Measurements from ENCODE around the gene GAMT. TPM values are rescaled to one million over a fixed set of nuclear protein-coding genes. Genes with fewer than 3 reads are reported as not detected.
A peak's percentile ranks its signal among the peaks of the same experiment; 100 is the strongest.

Gene GAMT
- total and polyA plus RNA-seq, 2 experiments from 2014 or later: 121 to 170 TPM

DNA sequence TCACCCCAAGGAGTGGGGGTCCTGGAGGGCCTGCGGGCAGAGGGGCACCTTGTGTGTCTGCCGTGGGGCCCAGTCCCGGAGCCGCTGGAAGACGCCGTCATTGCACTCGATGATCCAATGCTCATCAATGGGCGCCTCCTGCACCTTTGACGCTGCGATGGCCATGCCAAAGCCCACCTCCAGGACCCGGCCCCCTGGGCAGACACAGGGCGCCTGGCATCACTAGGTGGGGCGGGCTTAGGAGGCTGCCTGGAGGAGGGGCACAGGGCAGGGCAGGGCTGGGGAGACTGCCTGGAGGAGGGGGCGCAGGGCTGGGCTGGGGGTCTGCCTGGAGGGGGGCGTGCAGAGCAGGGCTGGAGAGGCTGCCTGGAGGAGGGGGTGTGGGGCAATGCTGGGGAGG is 1.6 kb downstream of the GAMT start:
- no peaks in the 10 kb centered on the region for H3K27me3 ChIP-seq
- WGBS (ENCODE audit: low lambda C conversion rate, missing lambda C conversion rate): 95% methylated on average over 13 of the region's 15 CpGs
- H3K27ac ChIP-seq: no peak overlapping the region
- no peak for DNase-seq (ENCODE audit: low spot score)
- H3K4me3 ChIP-seq: no peak overlapping the region
- H3K36me3 ChIP-seq (replicated peaks; ENCODE audit: insufficient read depth, low read depth): no peaks in the 10 kb centered on the region
- H3K9me2 ChIP-seq (replicated peaks; ENCODE audit: insufficient read depth): no peaks in the 10 kb centered on the region
- H2AFZ ChIP-seq: no peak overlapping the region
- H4K20me1 ChIP-seq (ENCODE audit: insufficient read depth, poor library complexity, severe bottlenecking): no peaks in the 10 kb centered on the region
- no peaks in the 10 kb centered on the region for H3K79me2 ChIP-seq
- no peak for TF ChIP-seq EZH2 (IDR thresholded peaks at IDR 0.05; ENCODE audit: borderline replicate concordance)
- TF ChIP-seq, protein P1, sequence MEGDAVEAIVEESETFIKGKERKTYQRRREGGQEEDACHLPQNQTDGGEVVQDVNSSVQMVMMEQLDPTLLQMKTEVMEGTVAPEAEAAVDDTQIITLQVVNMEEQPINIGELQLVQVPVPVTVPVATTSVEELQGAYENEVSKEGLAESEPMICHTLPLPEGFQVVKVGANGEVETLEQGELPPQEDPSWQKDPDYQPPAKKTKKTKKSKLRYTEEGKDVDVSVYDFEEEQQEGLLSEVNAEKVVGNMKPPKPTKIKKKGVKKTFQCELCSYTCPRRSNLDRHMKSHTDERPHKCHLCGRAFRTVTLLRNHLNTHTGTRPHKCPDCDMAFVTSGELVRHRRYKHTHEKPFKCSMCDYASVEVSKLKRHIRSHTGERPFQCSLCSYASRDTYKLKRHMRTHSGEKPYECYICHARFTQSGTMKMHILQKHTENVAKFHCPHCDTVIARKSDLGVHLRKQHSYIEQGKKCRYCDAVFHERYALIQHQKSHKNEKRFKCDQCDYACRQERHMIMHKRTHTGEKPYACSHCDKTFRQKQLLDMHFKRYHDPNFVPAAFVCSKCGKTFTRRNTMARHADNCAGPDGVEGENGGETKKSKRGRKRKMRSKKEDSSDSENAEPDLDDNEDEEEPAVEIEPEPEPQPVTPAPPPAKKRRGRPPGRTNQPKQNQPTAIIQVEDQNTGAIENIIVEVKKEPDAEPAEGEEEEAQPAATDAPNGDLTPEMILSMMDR (IDR thresholded peaks at IDR 0.05; ENCODE audit: poor library complexity): no peak
- TF ChIP-seq EZH2phosphoT487 (IDR thresholded peaks at IDR 0.05; ENCODE audit: low read depth, severe bottlenecking, unreplicated experiment): no peak
- peak overlapping the region; percentile 99 for H3K4me2 ChIP-seq
- no peaks in the 10 kb centered on the region for H3K9me3 ChIP-seq (ENCODE audit: low read depth)
- H3K4me1 ChIP-seq (ENCODE audit: insufficient read depth): peaks cover 13% of the 10 kb centered on the region

DNA sequence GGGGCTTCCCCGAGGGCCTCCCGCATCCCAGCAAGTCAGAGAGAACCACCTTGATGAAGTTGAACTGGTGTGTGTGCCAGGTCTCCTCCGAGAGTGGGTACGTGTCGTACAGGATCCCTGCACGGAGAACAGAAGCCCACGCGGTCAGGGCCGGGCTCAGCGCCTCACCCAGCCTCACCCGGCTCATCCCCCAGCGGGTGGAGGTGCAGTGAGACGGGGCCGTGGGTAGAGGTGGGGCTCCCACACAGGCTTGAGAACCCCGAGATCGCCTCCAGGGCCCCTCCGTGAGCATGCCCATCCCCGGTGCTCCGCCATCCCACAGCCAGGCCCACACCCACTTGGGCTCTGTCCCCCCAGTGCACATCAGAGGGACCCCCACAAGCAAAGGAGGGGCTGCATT is 2.3 kb downstream of the GAMT start:
- no peak for DNase-seq (ENCODE audit: low spot score)
- H3K27ac ChIP-seq: no peak overlapping the region
- no peaks in the 10 kb centered on the region for H3K36me3 ChIP-seq (replicated peaks; ENCODE audit: insufficient read depth, low read depth)
- H3K4me1 ChIP-seq (ENCODE audit: insufficient read depth): peaks cover 13% of the 10 kb centered on the region
- H3K79me2 ChIP-seq: no peaks in the 10 kb centered on the region
- H3K9me2 ChIP-seq (replicated peaks; ENCODE audit: insufficient read depth): no peaks in the 10 kb centered on the region
- TF ChIP-seq, protein P1 (IDR thresholded peaks at IDR 0.05; ENCODE audit: poor library complexity): no peak
- no peaks in the 10 kb centered on the region for H4K20me1 ChIP-seq (ENCODE audit: insufficient read depth, poor library complexity, severe bottlenecking)
- no peaks in the 10 kb centered on the region for H3K9me3 ChIP-seq (ENCODE audit: low read depth)
- no peaks in the 10 kb centered on the region for H3K27me3 ChIP-seq
- 91% methylated on average over 19 of the region's 19 CpGs for WGBS (ENCODE audit: low lambda C conversion rate, missing lambda C conversion rate)
- no peak overlapping the region for H3K4me2 ChIP-seq
- H2AFZ ChIP-seq: no peak overlapping the region
- no peak overlapping the region for H3K4me3 ChIP-seq

DNA sequence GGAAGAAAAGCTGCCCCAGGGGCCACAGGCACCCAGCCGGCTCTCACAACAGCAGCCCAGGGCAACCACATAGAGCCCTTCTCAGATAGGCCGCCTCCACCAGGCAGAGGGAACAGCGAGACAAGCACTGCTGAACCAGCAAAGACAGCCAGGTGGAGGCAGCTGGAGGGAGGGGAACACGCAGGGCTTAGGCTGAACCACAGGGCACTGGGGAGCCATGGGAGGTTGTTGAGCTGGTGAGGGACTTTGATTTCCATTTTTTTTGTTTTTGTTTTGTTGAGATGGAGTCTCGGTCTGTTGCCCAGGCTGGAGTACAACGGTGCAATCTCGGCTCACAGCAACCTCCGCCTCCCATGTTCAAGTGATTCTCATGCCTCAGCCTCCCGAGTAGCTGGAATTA is 3.5 kb downstream of the GAMT start:
- Histone ChIP-seq H3K9me2 (replicated peaks; ENCODE audit: insufficient read depth) (no peaks in the 10 kb centered on the region), H3K27me3 (no peaks in the 10 kb centered on the region), H3K27ac (no peak overlapping the region), H3K9me3 (ENCODE audit: low read depth) (no peaks in the 10 kb centered on the region), H3K4me3 (no peak overlapping the region), H4K20me1 (ENCODE audit: insufficient read depth, poor library complexity, severe bottlenecking) (no peaks in the 10 kb centered on the region), H3K4me1 (ENCODE audit: insufficient read depth) (peaks cover 11% of the 10 kb centered on the region), H3K4me2 (no peak overlapping the region), H3K79me2 (no peaks in the 10 kb centered on the region), H3K36me3 (replicated peaks; ENCODE audit: insufficient read depth, low read depth) (no peaks in the 10 kb centered on the region), H2AFZ (no peak overlapping the region)
- 90% methylated on average over 9 of the region's 9 CpGs for WGBS (ENCODE audit: low lambda C conversion rate, missing lambda C conversion rate)
- TF ChIP-seq EZH2phosphoT487 (IDR thresholded peaks at IDR 0.05; ENCODE audit: low read depth, severe bottlenecking, unreplicated experiment) (no peak), EZH2 (IDR thresholded peaks at IDR 0.05; ENCODE audit: borderline replicate concordance) (no peak)
- TF ChIP-seq, protein P1 (IDR thresholded peaks at IDR 0.05; ENCODE audit: poor library complexity): no peak
- DNase-seq (ENCODE audit: low spot score): no peak

All from hepatocyte (in vitro differentiated cells).